ENCODE results near the gene FBXO10.

The FBXO10 gene

DNA sequence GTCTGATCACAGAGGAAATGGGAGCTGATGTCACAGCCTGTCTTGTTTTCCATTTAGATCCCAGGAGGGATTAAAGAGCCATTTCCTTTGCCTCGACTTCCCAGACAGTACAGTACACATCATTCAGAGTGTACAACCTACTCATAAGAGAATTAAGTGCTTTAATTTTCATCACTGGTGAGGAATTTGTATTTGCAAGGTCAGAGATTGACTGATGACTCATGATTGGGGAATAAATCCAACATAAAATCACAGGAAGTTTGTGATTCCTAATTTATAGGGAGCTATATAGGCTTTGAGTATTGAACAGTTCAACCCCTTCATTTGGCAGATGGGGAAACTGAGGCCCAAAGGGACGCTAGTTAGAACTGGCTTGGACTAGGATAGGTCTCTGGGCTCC, 20.3 kb upstream of the FBXO10 start:
- Histone ChIP-seq H3K27me3 (ENCODE audit: control insufficient read depth, insufficient read depth, low read length) (no peaks in the 10 kb centered on the region), H3K79me2 (peaks cover 5% of the 10 kb centered on the region), H3K4me2 (ENCODE audit: low read length) (no peak overlapping the region), H3K9me3 (ENCODE audit: control insufficient read depth, low read length) (no peaks in the 10 kb centered on the region), H2AFZ (no peak overlapping the region), H3K9ac (no peak overlapping the region), H3K4me1 (no peaks in the 10 kb centered on the region), H3K27ac (no peak overlapping the region), H3K36me3 (ENCODE audit: control insufficient read depth, insufficient read depth, low read length) (no peaks in the 10 kb centered on the region), H3K4me3 (ENCODE audit: low read depth, low read length) (no peak overlapping the region)
- TF ChIP-seq, protein P1, sequence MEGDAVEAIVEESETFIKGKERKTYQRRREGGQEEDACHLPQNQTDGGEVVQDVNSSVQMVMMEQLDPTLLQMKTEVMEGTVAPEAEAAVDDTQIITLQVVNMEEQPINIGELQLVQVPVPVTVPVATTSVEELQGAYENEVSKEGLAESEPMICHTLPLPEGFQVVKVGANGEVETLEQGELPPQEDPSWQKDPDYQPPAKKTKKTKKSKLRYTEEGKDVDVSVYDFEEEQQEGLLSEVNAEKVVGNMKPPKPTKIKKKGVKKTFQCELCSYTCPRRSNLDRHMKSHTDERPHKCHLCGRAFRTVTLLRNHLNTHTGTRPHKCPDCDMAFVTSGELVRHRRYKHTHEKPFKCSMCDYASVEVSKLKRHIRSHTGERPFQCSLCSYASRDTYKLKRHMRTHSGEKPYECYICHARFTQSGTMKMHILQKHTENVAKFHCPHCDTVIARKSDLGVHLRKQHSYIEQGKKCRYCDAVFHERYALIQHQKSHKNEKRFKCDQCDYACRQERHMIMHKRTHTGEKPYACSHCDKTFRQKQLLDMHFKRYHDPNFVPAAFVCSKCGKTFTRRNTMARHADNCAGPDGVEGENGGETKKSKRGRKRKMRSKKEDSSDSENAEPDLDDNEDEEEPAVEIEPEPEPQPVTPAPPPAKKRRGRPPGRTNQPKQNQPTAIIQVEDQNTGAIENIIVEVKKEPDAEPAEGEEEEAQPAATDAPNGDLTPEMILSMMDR (IDR thresholded peaks at IDR 0.05): no peak

DNA sequence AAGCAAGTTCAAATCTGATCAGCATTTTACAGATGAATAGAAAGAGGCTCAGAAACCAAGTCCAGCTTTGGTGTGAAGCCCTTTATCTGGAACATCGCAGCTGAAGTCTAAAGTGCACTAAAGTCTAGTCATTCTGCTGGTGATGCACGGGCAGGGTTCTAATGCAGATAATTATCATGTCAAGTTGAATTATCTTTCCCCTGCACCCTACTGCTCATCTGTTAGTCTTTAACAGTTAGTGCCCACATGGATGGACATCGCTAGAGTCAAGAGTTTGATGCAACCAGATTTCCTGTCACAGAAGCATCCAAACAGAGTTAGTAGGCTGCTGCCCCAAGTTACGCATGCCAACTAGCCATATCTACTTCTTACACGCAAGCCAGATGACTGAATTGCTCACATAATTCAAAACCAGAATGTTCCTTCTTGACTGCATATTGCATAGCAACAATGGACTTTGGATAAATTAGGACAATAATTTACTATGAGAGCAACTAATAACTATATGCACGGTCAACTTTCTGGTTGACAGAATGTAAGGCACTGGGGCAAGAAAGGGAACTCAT, 17.8 kb upstream of the FBXO10 start:
- H3K4me1 ChIP-seq: peaks cover 3% of the 10 kb centered on the region
- TF ChIP-seq, protein P1 (IDR thresholded peaks at IDR 0.05): no peak
- no peak overlapping the region for H3K4me2 ChIP-seq (ENCODE audit: low read length)
- H2AFZ ChIP-seq: peak overlapping the region; percentile 72
- no peak overlapping the region for H3K9ac ChIP-seq
- no peaks in the 10 kb centered on the region for H3K9me3 ChIP-seq (ENCODE audit: control insufficient read depth, low read length)
- no peak overlapping the region for H3K4me3 ChIP-seq (ENCODE audit: low read depth, low read length)
- no peaks in the 10 kb centered on the region for H3K27me3 ChIP-seq (ENCODE audit: control insufficient read depth, insufficient read depth, low read length)
- H3K36me3 ChIP-seq (ENCODE audit: control insufficient read depth, insufficient read depth, low read length): no peaks in the 10 kb centered on the region
- peaks cover 5% of the 10 kb centered on the region for H3K79me2 ChIP-seq
- no peak overlapping the region for H3K27ac ChIP-seq

DNA sequence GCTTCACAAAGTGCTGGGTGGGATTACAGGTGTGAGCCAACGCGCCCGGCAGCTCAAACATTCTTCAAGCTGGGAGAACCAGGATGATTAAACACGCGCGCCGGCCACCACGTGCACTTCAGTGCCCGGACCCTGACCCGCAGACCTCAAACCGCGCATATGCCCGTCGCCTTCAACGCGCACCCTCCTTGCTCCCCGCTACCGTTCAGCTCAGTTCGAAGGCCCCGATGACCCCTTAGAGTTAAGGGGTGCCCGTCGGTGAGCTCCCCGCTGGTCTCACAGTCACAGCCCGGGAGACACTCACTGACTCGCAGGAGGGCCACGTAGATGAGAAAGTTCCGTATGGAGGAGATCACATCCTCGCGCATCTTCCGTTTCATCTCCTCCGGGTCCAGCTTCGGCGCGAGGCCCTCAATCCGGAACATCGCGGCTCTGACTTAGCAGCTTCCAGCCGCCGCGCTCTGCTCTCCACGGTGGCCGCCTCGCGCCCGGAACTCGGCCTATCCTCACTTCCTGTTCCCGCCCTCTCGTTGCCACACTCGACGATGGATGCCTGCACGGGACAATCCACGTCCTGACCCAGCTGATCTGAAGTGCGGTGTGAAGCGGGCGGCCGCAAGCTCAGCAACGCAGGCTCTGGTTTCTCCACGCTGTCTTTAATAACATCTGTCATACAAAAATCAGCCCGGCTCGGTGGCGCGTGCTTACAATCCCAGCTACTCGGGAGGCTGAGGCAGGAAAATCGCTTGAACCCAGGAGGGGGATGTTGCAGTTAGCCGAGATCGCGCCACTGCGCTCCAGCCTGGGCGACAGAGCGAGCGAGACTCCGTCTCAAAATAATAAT, 16.1 kb upstream of the FBXO10 start, which contains the start of gene TOMM5:
TOMM5 (minus strand) TSS at position 490 of the 844 bp plus-strand sequence; CDS start at position 425, 65 bp downstream.
- H3K27me3 ChIP-seq (ENCODE audit: control insufficient read depth, insufficient read depth, low read length): no peaks in the 10 kb centered on the region
- H3K9ac ChIP-seq: peak within 1 kb of the TSS; percentile 46
- H3K36me3 ChIP-seq (ENCODE audit: control insufficient read depth, insufficient read depth, low read length): no peaks in the 10 kb centered on the region
- H3K79me2 ChIP-seq: peaks cover 5% of the 10 kb centered on the region
- H3K9me3 ChIP-seq (ENCODE audit: control insufficient read depth, low read length): no peaks in the 10 kb centered on the region
- peak within 1 kb of the TSS; percentile 90 for H3K4me3 ChIP-seq (ENCODE audit: low read depth, low read length)
- H3K4me2 ChIP-seq (ENCODE audit: low read length): peak within 1 kb of the TSS; percentile 84
- TF ChIP-seq, protein P1 (IDR thresholded peaks at IDR 0.05): no peak
- peak within 1 kb of the TSS; percentile 74 for H3K27ac ChIP-seq
- H2AFZ ChIP-seq: peak within 1 kb of the TSS; percentile 89
- peaks cover 3% of the 10 kb centered on the region for H3K4me1 ChIP-seq

DNA sequence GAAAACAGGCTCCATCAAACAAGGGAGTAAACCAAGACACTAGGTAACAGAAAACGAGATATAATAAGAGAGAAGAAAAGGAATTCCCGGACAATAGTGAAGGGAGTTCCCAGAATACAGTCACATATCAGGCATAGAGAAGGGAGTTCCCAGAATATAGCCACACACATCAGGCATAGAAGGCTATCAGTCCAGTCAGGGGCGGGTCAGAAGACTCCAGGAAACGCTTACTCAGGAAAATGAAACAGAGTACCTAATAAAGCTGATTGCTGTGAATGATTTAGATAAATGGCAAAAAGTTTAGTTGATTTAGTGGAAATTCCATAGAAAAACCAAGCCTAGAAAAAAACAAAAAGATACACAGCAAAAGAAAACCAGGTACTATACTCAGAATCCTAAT, 11.3 kb upstream of the FBXO10 start:
- TF ChIP-seq, protein P1 (IDR thresholded peaks at IDR 0.05): no peak
- Histone ChIP-seq H3K9me3 (ENCODE audit: control insufficient read depth, low read length) (no peaks in the 10 kb centered on the region), H3K9ac (no peak overlapping the region), H3K4me1 (peaks cover 3% of the 10 kb centered on the region), H2AFZ (no peak overlapping the region), H3K79me2 (peaks cover 5% of the 10 kb centered on the region), H3K4me3 (ENCODE audit: low read depth, low read length) (no peak overlapping the region), H3K27me3 (ENCODE audit: control insufficient read depth, insufficient read depth, low read length) (no peaks in the 10 kb centered on the region), H3K36me3 (ENCODE audit: control insufficient read depth, insufficient read depth, low read length) (no peaks in the 10 kb centered on the region), H3K27ac (no peak overlapping the region), H3K4me2 (ENCODE audit: low read length) (no peak overlapping the region)
